Calu3 (cell line): ENCODE results near the gene SYTL2. TPM values are rescaled to one million over a fixed set of nuclear protein-coding genes. Genes with fewer than 3 reads are reported as not detected.
A peak's percentile ranks its signal among the peaks of the same experiment; 100 is the strongest.

Experiments used
- BruUV-seq: library from RNA; stranded (reverse); fragments of 400-500 nt; replicated peaks from 2 replicates; lab custom pipeline; 2021; lab: Mats Ljungman, UMichigan
- CTCF ChIA-PET: fragments of 300-600 bp; sonication (Branson Sonifier 250); formaldehyde crosslinking; loops from one replicate; lab custom pipeline; 2022; ENCODE audit warnings: antibody characterized with exemption; lab: Charles Lee
- DNase-seq: peaks from one replicate; pipeline ENCODE4 v3.0.0; 2022
- H3K27ac Mint-ChIP-seq: one replicate; pipeline ENCODE4 v1.8.0; 2022; ENCODE audit warnings: mixed read lengths; ENCODE audit not compliant: unreplicated experiment
- H3K27me3 Mint-ChIP-seq: one replicate; pipeline ENCODE4 v1.8.0; 2022; ENCODE audit warnings: mixed read lengths; ENCODE audit not compliant: unreplicated experiment
- H3K36me3 Mint-ChIP-seq: one replicate; pipeline ENCODE4 v1.8.0; 2022; ENCODE audit warnings: mild to moderate bottlenecking, moderate library complexity, mixed read lengths; ENCODE audit not compliant: insufficient read depth, unreplicated experiment
- H3K4me1 Mint-ChIP-seq: one replicate; pipeline ENCODE4 v1.8.0; 2022; ENCODE audit warnings: mild to moderate bottlenecking, low read depth, mixed read lengths; ENCODE audit not compliant: unreplicated experiment
- H3K4me3 Mint-ChIP-seq: one replicate; pipeline ENCODE4 v1.8.0; 2022; ENCODE audit warnings: mild to moderate bottlenecking, low read depth, moderate library complexity, mixed read lengths; ENCODE audit not compliant: unreplicated experiment
- H3K9me3 Mint-ChIP-seq: one replicate; pipeline ENCODE4 v1.8.0; 2022; ENCODE audit warnings: low read depth, mixed read lengths; ENCODE audit not compliant: unreplicated experiment
- CTCF ChIP-seq: fragments of 200-600 bp; IDR thresholded peaks from one replicate; pipeline ENCODE4 v1.8.0; 2022; ENCODE audit warnings: antibody characterized with exemption; ENCODE audit not compliant: unreplicated experiment
- intact Hi-C: fragments of 100-400 bp; cut with micrococcal nuclease; formaldehyde crosslinking; loops from one replicate; pipeline ENCODE4 v1.10.0; 2022; ENCODE audit not compliant: unreplicated experiment
- total RNA-seq: library from RNA; stranded (reverse); gene quantifications from 2 replicates; pipeline ENCODE4 v1.2.3, GENCODE V29; 2022

The SYTL2 gene
- total RNA-seq, 1 experiment from 2014 or later: 10.6 TPM

- peaks cover under 1% of the 10 kb centered on the region for H3K36me3 Mint-ChIP-seq
- H3K4me3 Mint-ChIP-seq: no peak overlapping the region
- CTCF ChIA-PET: interaction anchor here (0.6 kb wide), 1 partner anchor 473 kb away, joined by 3 read pairs; no protein-coding TSS in a partner anchor
- H3K27me3 Mint-ChIP-seq: no peaks in the 10 kb centered on the region
- H3K27ac Mint-ChIP-seq: peak overlapping the region; percentile 17
- TF ChIP-seq CTCF: no peak
- peak; percentile 35 for DNase-seq
- BruUV-seq: no TSS peak
- H3K4me1 Mint-ChIP-seq: peaks cover 26% of the 10 kb centered on the region
- no peaks in the 10 kb centered on the region for H3K9me3 Mint-ChIP-seq
- intact Hi-C loops: no loop called here
These were observed 73.2 kb downstream of the SYTL2 start for GRCh38 chr11:85737738-85738137.

- no TSS peak for BruUV-seq
- intact Hi-C loops: no loop called here
- no peak for DNase-seq
- H3K27ac Mint-ChIP-seq: no peak overlapping the region
- no peaks in the 10 kb centered on the region for H3K9me3 Mint-ChIP-seq
- H3K36me3 Mint-ChIP-seq: no peaks in the 10 kb centered on the region
- CTCF ChIA-PET: interaction anchor here (0.5 kb wide), 1 partner anchor 611 kb away, joined by 3 read pairs; no protein-coding TSS in a partner anchor
- TF ChIP-seq CTCF: no peak
- no peaks in the 10 kb centered on the region for H3K27me3 Mint-ChIP-seq
- peaks cover 17% of the 10 kb centered on the region for H3K4me1 Mint-ChIP-seq
- H3K4me3 Mint-ChIP-seq: no peak overlapping the region
These were observed 75.0 kb downstream of the SYTL2 start for GRCh38 chr11:85735876-85736460.

GRCh38 chr11:85732965-85733364 lies 78.0 kb downstream of the SYTL2 start:
- Mint-ChIP-seq H3K4me1 (no peaks in the 10 kb centered on the region), H3K4me3 (no peak overlapping the region), H3K36me3 (no peaks in the 10 kb centered on the region), H3K27ac (no peak overlapping the region), H3K9me3 (no peaks in the 10 kb centered on the region), H3K27me3 (no peaks in the 10 kb centered on the region)
- intact Hi-C loops: no loop called here
- CTCF ChIA-PET: no interaction called here
- DNase-seq: no peak
- no peak for TF ChIP-seq CTCF
- no TSS peak for BruUV-seq

- Mint-ChIP-seq H3K27ac (peak overlapping the region; percentile 69), H3K4me3 (no peak overlapping the region), H3K36me3 (no peaks in the 10 kb centered on the region), H3K4me1 (peaks cover 22% of the 10 kb centered on the region), H3K27me3 (no peaks in the 10 kb centered on the region), H3K9me3 (peaks cover 4% of the 10 kb centered on the region)
- CTCF ChIA-PET: no interaction called here
- DNase-seq: no peak
- no peak for TF ChIP-seq CTCF
- no TSS peak for BruUV-seq
- intact Hi-C loops: no loop called here
These were observed 84.6 kb downstream of the SYTL2 start for GRCh38 chr11:85726381-85726780.
